HUES48 (cell line): ENCODE data around the gene TM4SF4.
A peak's percentile ranks its signal among the peaks of the same experiment; 100 is the strongest.

ENCODE experiments used
- H3K27ac ChIP-seq: one replicate; pipeline ENCODE4 v1.7.0; 2013; ENCODE audit warnings: low read depth, low read length, inconsistent platforms
- H3K27me3 ChIP-seq: 2 replicates; pipeline ENCODE4 v1.6.1; 2013; ENCODE audit warnings: mild to moderate bottlenecking, low read length; ENCODE audit not compliant: control insufficient read depth, insufficient read depth
- H3K36me3 ChIP-seq: 2 replicates; pipeline ENCODE4 v1.6.1; 2013; ENCODE audit warnings: low read length; ENCODE audit not compliant: control insufficient read depth, insufficient read depth
- H3K4me1 ChIP-seq: 2 replicates; pipeline ENCODE4 v1.6.1; 2013; ENCODE audit warnings: mild to moderate bottlenecking, low read length; ENCODE audit not compliant: control insufficient read depth, insufficient read depth
- H3K4me3 ChIP-seq: 2 replicates; pipeline ENCODE4 v1.5.1; 2013; ENCODE audit warnings: mild to moderate bottlenecking, low read depth, low read length
- H3K9ac ChIP-seq: 2 replicates; pipeline ENCODE4 v1.6.1; 2013; ENCODE audit warnings: mild to moderate bottlenecking, low read depth, low read length, moderate library complexity
- H3K9me3 ChIP-seq: 2 replicates; pipeline ENCODE4 v1.6.1; 2013; ENCODE audit warnings: low read length; ENCODE audit not compliant: control insufficient read depth, insufficient read depth

Gene TM4SF4

DNA sequence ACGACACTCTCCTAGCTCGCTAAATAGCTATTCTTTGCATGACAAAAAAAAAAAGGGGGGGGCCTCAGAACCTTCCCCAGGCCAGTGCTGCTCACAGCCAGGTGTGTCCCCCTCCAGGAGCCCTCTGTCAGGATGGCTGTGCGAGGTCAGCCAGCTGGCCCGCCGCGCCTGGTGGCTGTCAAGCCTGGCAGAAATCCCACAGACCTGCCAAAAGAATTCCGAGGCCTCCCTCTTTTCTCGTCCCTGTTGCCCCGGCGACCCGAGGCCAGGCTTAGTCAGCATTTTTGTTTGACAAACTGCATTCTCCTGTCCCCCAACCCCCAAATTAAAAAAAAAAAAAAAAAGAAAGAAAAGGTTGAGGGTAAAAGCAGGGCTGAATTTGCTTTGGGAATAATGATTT is 61.9 kb downstream of the TM4SF4 start:
- H3K9me3 ChIP-seq = no peaks in the 10 kb centered on the region
- no peak overlapping the region; the same call in 1 of the 2 replicates for H3K4me3 ChIP-seq
- H3K9ac ChIP-seq = no peak overlapping the region
- peaks cover 33% of the 10 kb centered on the region for H3K4me1 ChIP-seq
- no peaks in the 10 kb centered on the region for H3K27me3 ChIP-seq
- no peaks in the 10 kb centered on the region; the same call in 1 of the 2 replicates for H3K36me3 ChIP-seq
- peak overlapping the region; percentile 25 for H3K27ac ChIP-seq

- peaks cover 11% of the 10 kb centered on the region; the same call in 1 of the 2 replicates for H3K36me3 ChIP-seq
- no peak overlapping the region for H3K4me3 ChIP-seq
- no peak overlapping the region for H3K27ac ChIP-seq
- no peaks in the 10 kb centered on the region for H3K9me3 ChIP-seq
- no peaks in the 10 kb centered on the region for H3K27me3 ChIP-seq
- peaks cover 31% of the 10 kb centered on the region for H3K4me1 ChIP-seq
- H3K9ac ChIP-seq = no peak overlapping the region
These were observed 63.9 kb downstream of the TM4SF4 start for GRCh38 chr3:149538371-149538770.

DNA sequence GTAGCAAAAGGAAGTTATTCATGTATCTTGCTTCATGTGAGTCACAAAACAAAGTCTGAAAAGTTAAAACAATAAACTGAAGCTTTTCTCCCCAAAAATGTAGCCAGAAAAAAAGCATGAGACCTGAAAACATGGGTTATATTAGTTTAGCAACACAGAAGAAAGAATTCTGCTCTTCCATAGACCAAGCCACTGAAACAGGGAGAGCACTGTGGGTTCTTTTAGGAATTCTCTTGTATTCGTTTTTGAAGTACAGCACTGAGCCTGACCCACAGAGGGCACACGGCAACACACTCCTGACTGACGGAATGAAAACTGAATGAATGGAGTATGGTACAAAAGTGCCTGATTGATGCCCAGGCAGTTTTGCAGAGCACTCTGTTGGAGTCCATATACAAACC is 66.6 kb downstream of the TM4SF4 start:
- Histone ChIP-seq H3K9ac (no peak overlapping the region), H3K36me3 (peaks cover 11% of the 10 kb centered on the region; the same call in 1 of the 2 replicates), H3K27me3 (no peaks in the 10 kb centered on the region), H3K4me1 (peaks cover 17% of the 10 kb centered on the region), H3K9me3 (no peaks in the 10 kb centered on the region), H3K4me3 (no peak overlapping the region), H3K27ac (no peak overlapping the region)

DNA sequence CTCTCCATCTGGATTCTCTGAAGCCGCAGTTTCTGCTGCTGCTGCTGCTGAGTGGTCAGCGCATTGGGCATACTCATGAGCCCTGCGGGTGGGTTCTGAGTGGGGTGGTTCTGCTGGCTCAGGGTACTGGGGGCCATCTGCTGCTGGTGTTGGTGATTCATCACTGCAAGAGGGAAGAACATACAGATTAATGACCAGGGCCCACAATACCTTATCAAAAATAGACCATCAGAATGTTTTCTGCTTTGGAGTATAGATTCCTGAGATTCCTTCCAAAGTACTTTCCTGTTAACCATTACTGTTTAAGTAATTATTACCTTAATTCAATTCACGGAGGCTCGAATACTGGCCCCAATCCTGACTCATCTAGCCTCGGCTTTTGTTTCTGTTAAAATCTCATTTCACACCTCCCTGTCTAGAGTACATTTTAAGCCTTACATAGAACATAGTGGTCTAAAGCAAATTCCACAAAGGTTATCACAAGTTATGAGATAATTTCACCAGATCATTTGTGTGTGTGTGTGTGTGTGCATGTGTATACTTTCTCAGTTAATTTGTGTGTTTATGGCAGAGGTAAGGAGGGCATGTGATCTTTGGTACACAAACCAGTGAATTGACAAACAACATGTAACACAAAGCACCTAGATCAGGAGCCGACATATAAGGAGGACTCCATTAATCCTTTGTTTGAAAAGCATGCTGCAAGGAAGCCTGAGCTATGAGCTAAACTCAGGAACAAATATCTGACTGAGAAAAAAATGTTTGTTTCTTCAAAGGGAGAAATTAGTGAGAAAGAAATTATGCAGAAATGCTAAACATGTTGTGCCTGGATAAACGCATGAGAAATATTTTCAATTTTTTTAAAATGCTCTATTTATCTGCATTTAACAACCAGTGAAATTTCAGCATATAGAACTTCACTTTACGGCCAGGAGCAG is 68.1 kb downstream of the TM4SF4 start:
- H3K9me3 ChIP-seq = no peaks in the 10 kb centered on the region
- H3K27me3 ChIP-seq = no peaks in the 10 kb centered on the region
- H3K36me3 ChIP-seq = peaks cover 11% of the 10 kb centered on the region; the same call in 1 of the 2 replicates
- no peak overlapping the region for H3K9ac ChIP-seq
- H3K4me1 ChIP-seq = peaks cover 2% of the 10 kb centered on the region; the same call in 1 of the 2 replicates
- H3K27ac ChIP-seq = peak overlapping the region; percentile 52
- no peak overlapping the region for H3K4me3 ChIP-seq

DNA sequence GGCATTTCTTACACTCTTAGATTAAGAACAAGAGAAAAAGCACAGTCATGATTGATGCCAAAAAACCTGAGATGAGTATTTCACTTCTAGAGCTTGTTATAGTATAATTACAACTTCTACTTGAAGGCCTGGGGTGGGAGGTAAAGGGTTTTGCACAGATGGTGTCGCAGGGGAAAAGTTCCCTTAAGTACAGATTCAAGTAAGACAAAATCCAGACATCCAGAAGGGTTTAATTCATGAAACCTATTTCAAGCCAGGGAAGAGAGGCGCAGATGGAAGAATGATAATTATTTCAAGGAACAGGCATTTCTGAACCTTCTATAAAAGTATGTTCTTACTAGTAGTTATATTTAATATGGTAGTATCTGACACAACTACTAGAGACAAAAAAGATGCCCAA is 70.6 kb downstream of the TM4SF4 start:
- no peak overlapping the region for H3K9ac ChIP-seq
- peaks cover 11% of the 10 kb centered on the region; the same call in 1 of the 2 replicates for H3K36me3 ChIP-seq
- no peaks in the 10 kb centered on the region for H3K9me3 ChIP-seq
- H3K27ac ChIP-seq = no peak overlapping the region
- no peak overlapping the region for H3K4me3 ChIP-seq
- no peaks in the 10 kb centered on the region for H3K27me3 ChIP-seq
- H3K4me1 ChIP-seq = peaks cover 15% of the 10 kb centered on the region

GRCh38 chr3:149547413-149547812 is 72.9 kb downstream of the TM4SF4 start:
- Histone ChIP-seq H3K27ac (no peak overlapping the region), H3K4me3 (no peak overlapping the region), H3K27me3 (no peaks in the 10 kb centered on the region), H3K4me1 (peaks cover 15% of the 10 kb centered on the region), H3K9me3 (no peaks in the 10 kb centered on the region), H3K36me3 (peaks cover under 1% of the 10 kb centered on the region; the same call in 1 of the 2 replicates), H3K9ac (no peak overlapping the region)

DNA sequence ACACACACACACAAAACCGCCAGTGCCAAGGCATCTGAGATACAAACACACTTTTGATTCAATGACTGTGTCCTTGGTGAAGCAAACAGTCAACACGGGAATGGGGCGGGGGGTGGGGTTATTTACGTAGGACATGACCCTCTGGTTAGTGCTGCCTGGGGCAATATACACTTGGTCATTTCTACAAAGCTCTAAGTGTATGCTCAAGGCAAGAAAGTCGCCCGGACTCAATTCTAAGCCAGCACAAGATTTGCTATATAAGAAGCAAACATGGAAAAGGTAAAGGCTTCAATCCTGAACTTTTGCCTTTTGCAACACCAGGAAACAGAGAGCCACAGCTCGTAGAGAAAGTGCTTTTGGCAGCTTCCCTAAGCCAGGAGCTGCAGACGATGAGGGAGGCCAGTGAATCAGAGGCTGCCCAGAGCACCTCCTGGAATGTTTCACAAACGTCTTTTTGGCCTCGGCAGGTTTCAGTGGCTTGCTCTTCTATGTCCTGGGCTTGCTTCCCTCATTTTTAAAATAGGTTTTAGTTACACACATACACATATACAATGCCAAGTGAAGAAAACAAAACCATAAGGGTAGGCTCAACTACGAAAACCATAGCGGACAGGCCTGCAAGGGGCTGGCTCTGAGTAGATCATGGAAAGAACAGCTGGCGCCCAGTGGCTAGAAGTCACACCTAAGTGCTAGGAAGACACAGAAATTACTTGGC is 73.6 kb downstream of the TM4SF4 start:
- no peaks in the 10 kb centered on the region for H3K9me3 ChIP-seq
- H3K4me1 ChIP-seq = peaks cover 13% of the 10 kb centered on the region
- no peak overlapping the region for H3K9ac ChIP-seq
- H3K4me3 ChIP-seq = no peak overlapping the region
- H3K36me3 ChIP-seq = no peaks in the 10 kb centered on the region
- peak overlapping the region; percentile 56 for H3K27ac ChIP-seq
- H3K27me3 ChIP-seq = no peaks in the 10 kb centered on the region

DNA sequence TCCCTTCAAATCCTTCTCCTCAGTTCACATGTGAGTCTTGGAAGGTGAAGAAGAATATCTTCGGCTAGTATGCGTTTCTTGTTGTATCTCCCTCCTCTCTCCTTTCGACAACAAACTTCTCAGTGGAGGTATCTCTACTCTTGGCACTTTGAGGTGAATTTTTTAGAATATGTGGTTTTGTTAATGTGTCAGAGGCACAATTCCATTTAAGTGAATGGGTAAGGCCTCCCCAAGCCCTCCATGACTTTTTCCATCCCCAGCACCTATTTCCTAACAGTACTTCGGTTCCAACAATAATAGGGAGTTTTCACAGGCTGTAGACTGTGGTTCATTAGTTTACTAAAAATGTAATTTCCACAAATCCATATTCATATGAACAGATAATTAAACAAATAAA is 74.2 kb downstream of the TM4SF4 start:
- H3K4me1 ChIP-seq = peaks cover 13% of the 10 kb centered on the region

DNA sequence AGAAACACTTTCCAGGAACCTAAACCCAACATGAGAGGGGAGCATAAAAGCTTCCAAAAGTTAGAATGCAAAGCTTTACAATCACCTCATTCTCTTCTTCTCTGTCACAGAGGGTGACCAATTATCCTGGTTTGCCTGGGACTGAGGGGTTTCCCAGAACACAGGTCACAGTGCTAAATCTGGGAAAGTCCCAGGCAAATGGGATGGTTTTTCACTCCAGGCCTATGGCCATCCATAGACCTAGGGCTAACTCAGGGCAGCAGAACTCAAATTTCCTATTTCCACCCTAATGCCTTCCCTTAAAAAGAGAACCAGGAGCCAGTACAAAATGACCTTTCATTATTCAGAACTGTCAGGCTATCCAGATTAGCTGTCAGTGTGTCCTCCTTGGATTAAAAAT is 77.0 kb downstream of the TM4SF4 start:
- no peaks in the 10 kb centered on the region for H3K36me3 ChIP-seq
- no peak overlapping the region for H3K9ac ChIP-seq
- no peaks in the 10 kb centered on the region for H3K9me3 ChIP-seq
- H3K27ac ChIP-seq = no peak overlapping the region
- no peaks in the 10 kb centered on the region for H3K27me3 ChIP-seq
- H3K4me3 ChIP-seq = no peak overlapping the region
- H3K4me1 ChIP-seq = peaks cover 31% of the 10 kb centered on the region

More for the DNA sequence above, 74.2 kb downstream of the TM4SF4 start:
- no peak overlapping the region for H3K9ac ChIP-seq
- no peak overlapping the region for H3K27ac ChIP-seq
- H3K36me3 ChIP-seq = no peaks in the 10 kb centered on the region
- no peaks in the 10 kb centered on the region for H3K27me3 ChIP-seq
- H3K9me3 ChIP-seq = no peaks in the 10 kb centered on the region
- H3K4me3 ChIP-seq = no peak overlapping the region

GRCh38 chr3:149552700-149553099 is 78.2 kb downstream of the TM4SF4 start:
- Histone ChIP-seq H3K36me3 (no peaks in the 10 kb centered on the region), H3K4me1 (peaks cover 34% of the 10 kb centered on the region), H3K4me3 (no peak overlapping the region), H3K9ac (no peak overlapping the region), H3K27me3 (no peaks in the 10 kb centered on the region), H3K9me3 (no peaks in the 10 kb centered on the region), H3K27ac (no peak overlapping the region)
